Measurements from ENCODE around the gene RIC3.
"Not testable (repeated sequence)": the region's sequence is repeated elsewhere in the genome, so short reads cannot be mapped to it uniquely, and the experiment has no call there.

The RIC3 gene

DNA sequence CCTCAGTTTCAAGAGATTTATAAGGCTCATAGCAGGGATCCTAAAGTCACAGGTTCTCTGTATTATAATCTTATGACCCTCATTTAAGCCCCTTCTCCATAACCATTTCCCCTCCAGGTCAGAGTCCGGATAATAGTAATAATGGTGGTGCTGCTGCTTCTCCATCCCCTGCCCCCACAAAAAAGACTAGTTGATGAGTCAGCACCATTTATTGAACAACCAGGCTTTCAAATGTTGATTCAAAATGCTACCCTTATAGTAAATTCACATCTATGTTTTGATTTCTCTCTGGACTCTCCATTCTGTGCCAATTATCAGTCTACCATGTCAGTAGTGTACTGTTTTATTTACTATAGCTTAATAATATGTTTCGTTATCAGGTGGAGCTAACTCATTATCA lies 17.6 kb upstream of the RIC3 start:
- no peak for DNase-seq (ENCODE audit: low spot score)

DNA sequence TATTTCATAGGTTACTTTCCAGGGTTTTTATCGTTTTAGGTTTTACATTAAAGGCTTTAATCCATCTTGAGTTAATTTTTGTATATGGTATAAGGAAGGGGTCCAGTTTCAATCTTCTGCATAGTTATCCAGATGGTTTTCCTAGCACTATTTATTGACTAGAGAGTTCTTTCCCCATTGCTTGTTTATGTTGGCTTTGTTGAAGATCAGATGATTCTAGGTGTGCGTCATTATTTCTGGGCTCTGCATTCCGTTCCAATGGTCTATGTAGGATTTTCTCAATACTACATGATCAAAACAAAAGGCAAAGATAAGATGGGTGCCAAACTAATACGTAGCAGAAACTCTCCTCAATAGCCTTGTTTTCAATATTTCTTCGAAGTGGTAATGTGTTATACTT lies 14.3 kb upstream of the RIC3 start:
- no peak for DNase-seq (ENCODE audit: low spot score)

DNA sequence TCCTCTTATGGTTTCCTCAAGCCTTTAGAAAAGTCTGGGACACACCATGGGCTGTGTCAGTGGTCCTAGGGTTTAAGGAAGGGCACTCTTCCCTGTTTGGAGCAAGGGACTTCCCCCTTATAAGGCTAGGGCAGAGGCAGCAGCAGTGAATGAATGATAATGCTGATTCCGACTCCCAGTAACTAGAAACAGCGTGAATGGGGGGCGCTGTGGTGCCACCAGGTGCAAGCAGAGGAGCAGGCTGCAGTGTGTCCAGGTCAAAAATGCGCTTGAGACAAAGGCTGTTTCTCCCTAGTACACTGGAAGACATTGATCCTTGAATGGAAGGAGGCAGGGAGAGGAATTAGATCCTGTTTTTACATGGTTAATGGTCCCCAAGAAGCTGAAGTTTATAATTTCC lies 11.6 kb upstream of the RIC3 start:
- no peak for DNase-seq (ENCODE audit: low spot score)

DNA sequence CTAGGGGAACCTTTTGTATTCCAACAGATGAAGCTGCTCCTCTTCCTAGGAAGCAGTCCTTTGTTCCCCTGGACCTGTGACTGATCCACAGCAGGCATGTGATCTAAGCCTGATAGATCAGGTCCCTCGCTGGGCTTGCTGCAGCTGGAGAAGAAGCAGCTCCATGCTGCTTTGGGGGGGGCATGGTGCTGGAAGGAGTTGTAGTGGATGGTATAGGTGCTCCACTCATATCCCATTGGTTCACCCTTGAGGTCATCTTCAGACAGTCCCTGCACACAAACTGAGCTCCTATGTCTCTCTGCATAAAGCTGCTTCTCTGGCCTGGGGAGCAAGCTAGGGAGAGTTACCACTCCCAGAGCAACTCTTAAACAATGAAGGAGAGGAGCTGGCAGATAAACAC lies 9.5 kb upstream of the RIC3 start:
- DNase-seq (ENCODE audit: low spot score) = no peak

DNA sequence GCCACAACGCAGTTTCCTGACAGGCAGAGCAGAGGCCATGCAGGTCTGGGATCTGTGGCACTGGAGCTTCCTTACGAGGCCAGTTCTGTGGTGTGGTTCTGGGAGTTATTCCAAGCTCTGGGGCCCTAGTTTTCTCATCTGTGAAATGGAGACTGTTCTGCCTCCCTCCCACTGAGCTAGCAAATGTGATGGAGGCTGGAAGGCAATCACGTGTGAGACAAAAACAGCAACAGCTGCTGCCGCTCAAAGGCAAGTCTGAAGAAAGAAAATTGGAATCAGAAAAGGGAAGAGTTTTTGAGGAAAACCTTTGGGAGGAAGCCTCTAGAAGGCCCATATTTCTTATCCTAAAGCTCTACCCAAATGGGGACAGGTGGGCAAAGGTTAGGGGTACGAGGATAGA lies 8.3 kb upstream of the RIC3 start:
- no peak for DNase-seq (ENCODE audit: low spot score)

DNA sequence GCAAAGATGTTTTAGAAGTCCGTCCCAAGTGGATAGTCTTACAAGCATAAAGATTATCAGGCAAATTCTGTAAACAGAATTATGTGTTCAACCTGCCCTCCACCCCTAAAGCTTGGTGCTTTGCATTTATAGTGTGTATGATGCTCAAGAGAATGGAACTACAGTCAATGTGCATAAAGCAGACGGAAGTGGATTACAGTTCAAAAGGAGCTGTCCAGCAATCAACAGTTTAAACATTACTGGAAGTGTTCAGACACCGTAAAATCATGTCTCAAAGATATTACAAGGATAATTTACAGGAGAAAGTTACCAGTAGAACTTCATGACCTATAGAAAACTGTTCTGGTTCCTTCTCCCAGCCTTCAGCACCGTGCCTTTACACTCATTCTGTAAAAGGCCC lies 1.0 kb downstream of the RIC3 start:
- DNase-seq (ENCODE audit: low spot score) = no peak

DNA sequence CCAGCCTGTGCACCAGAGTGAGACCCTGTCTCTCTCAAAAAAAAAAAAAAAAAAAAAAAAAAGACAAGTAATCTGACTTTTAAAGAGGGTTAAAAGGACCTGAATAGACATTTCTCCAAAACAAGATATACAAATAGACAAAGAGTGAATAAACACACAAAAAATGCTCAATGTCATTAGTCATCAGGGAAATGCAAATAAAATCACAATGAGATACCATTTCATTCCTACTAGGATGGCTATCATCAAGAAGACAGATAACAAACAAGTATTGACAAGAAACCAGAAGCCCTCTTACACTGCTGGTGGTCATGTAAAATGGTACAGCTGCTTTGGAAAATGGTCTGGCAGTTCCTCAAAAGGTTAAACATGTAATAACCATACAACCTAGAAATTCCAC lies 4.1 kb downstream of the RIC3 start:
- no peak for DNase-seq (ENCODE audit: low spot score)

DNA sequence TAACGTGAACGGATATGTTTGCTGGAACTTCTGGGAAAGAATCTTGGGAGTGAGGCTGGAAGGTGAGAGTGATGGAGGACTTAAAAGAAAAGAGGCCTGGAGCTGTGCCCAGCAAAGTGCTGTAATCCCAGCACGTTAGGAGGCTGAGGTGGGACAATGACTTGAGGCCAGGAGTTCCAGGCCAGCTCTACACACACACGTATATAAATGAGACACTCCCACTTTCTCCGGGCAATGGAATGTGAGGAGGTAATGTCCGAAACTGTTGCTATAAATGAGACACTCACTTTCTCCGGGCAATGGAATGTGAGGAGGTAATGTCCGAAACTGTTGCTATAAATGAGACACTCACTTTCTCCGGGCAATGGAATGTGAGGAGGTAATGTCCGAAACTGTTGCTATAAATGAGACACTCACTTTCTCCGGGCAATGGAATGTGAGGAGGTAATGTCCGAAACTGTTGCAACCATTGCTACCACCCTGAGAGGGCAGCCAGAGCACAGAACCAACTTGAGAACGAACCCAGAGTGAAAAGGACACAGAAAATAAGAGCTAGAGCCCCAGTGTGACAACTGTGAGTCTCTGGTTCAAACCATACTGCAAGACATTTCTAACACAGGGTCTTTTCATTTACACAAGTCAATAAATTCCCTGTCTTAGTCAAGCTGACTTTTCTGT lies 7.1 kb downstream of the RIC3 start:
- not testable (repeated sequence) for DNase-seq (ENCODE audit: low spot score)

DNA sequence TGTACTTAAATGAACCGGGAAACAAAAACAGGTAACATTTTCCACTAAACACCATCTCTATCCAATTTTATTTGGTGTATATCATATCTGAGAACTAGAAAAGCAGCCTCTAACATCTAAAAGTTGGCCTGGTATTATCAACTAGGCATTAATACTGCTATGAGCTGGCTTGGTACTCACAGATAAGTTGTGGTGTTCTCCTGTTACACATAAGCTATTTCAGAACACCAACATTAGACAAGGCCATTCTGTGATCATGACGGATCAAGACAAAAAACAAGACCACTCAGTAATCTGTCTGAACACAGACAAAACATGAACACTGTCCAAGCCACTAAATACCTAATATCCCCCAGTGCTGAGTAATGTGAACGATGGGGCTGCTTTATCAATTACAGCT lies 11.9 kb downstream of the RIC3 start:
- DNase-seq (ENCODE audit: low spot score) = no peak

DNA sequence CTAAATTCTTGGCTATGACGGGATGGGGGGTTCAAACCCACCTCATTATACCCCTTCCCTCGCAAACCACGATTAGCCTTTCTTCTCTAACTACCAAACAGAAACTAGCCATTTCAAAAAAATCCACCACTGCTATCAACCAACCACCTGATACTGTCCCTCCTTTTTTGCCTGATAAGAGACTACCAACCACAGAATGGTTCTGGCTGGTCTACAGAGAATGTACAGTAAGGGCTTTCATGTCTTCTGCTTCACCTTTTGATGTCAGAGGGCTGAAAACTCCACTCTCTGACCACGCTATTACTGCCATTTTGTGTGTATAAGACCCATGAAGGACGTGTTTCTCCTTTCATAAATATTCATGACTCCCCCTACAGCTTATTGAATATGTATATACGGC lies 19.1 kb downstream of the RIC3 start:
- DNase-seq (ENCODE audit: low spot score) = no peak

DNA sequence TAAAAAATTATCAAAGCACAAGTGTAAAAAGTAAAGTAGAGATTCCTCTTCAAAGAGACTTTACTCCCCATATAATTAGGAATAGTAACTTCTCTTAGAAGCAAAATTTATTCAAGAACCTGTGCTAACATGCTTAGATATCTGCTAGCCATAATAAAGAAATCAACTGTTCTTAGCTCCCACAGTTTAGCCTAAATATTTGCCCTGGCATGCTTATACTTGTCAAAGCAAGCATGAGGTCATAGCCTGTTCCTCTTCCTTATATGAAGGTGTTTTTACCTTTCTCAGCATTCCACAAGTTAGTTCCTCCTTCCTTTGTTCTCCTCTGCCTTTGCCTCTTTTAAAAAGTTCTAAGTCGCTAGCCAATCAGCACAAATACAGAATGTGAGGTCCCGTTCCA lies 30.3 kb downstream of the RIC3 start:
- DNase-seq (ENCODE audit: low spot score) = no peak

DNA sequence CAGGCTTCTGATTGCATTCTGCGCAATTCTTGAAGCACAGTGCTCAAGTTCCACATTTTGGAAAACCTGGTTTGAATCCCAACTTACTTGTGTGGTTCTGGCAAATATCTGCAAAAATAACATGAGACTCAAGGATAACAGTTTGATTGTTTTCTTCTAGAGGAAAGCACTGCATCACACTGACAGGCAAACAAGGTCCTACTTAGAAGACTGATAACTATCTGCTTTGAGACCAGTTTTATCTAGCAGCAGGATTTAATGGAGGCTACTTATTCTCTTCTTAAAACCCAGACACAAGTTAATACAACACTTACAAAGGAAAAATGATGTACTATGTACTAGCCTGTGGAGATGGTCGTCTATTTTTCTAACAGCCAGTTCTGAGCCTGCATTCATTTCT lies 41.4 kb downstream of the RIC3 start:
- DNase-seq (ENCODE audit: low spot score) = no peak

DNA sequence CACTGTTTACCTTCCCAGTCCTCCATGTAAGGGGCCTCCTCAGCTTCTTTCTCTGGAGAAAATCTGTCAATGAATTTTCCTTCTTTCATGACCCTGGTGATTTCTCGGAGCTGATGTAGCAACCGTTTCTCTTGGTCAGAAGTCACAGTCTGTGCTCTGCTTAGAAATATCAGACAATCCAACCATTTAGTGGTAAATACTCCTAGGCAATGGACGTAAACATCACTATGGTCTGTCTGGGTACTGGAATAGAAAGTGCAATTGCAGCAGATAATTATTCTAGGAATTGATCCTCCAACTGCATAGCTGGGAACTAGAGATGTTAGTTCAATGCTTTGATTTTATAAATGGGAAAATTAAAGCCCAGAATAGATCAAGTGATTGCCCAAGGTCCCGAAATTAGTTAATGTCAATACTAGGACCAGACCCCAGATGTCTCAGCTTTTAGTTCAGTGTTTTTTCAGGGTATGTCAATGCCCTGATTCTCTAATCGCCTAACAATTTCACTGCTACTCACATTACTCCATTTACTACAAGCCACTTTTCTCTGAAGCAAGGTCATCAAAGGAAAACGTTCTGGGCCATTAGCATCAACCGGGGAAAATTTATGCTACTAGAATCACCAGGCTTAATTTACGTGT lies 42.1 kb downstream of the RIC3 start:
- no peak for DNase-seq (ENCODE audit: low spot score)

DNA sequence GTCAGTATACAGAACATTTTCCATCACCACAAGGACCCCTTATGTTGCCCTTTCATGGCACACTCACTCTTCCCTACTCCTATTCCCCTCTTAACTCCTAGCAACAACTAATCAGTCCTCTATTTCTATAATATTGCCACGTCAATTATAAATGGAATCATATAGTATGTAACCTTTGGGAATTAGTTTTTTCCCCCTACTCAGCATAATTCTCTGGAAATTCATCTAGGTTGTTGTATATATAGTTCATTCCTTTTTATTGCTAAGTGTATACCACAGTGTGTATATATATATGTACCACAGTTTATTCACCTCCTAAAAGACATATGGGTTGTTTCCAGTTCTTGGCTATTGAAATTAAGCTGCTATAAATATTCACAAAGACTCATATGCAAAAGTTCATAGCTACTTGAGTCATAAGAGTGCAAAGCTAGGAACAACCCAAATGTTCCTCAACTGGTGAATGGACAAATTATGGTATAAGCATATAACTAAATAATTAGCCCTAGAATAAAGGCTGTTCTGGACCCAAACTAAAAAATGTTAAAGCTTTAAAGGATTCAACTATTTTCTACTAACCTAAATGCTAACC lies 46.6 kb downstream of the RIC3 start:
- DNase-seq (ENCODE audit: low spot score) = no peak

DNA sequence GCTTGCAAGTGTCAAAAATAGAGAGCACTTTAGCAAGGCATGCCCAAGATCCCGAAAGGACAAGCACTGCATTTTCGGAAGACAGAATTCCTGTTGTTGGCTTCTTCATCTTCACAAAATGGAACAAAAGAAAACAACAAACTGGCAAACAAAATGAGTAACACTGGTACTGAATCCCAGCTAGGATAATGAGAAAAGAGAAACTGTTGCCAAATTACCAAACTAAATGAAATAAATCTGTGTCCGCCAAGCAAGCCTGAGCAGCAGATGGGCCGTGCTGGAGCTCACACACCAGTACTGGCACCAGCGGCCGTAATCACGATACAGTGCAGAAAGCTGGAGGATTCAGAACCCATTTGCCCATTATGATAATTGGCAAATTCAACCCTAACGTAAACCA lies 57.2 kb downstream of the RIC3 start:
- DNase-seq (ENCODE audit: low spot score) = no peak

DNA sequence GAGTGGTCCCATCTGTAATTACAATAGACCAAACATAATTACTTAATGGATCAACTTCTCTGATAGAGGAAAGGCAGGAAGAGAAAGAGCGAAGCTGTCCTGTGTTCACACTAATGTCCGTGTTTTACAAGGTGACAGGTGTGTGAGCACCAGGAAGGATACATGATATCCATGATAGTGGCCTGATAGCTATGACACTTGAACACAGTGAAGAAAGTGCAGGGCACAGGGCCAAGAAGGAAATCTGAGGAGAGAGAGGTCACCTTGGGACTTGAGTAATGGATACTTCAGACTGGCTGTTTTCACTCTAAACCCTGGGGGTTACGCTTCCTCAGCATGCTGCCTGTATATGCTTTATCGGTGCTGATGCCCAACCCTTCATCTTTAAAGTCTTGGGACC lies 58.4 kb downstream of the RIC3 start:
- DNase-seq (ENCODE audit: low spot score) = no peak

DNA sequence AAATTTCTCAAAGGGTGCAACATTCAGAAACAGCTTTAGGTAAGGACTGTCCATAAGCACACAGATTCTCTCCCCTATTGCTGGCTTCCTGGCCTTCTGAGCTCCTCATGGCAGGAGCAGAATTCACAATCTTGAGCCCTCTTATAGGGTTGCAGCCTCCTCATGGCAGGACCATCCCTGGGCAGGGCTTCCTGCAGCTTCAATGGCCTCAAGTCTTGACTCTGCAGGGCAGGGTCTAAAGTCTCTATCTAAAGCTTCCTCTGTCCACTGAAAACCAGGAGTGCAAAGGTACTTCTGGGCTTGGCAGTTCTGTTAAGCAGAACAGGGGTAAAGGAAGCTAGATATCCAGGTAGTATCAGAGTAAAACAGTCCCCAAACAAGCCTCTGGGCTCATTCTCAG lies 59.1 kb downstream of the RIC3 start:
- DNase-seq (ENCODE audit: low spot score) = no peak

DNA sequence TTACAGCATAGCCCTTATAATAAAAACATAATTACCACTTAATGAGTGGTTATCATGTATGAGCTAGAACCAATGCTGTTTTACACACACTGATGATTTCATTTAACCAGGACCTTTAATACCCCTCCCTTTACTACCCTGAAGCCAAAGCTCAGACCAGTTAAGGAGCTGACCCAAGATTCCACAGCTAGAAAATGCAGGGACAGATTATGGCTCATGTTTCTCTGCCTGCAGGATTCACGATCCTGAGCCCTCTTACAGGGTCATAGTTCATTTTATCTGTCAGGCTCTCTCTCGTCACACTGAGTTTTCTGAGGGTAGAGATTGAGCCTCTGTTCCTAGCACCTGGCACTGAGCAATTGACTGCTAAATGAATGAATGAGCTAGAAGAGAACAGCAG lies 60.4 kb downstream of the RIC3 start:
- DNase-seq (ENCODE audit: low spot score) = no peak

DNA sequence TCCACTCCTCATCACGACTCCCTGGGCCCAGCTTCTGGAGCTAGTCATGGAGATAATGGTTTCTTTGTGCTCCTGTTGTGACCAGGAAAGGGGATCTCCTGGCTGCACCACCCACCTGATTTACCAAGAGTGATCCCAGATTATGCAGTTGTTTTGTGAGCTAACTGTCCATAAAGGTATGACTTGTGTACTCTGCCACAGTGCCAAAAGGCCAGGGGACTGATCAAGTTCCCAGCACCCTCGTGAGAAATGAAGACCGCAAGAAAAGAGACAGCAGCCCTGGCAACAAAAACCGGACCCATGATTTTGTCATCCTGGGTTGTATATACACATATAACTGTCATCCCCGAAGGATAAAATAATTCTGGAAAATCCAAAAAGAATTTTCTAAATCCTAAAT lies 61.2 kb downstream of the RIC3 start:
- DNase-seq (ENCODE audit: low spot score) = no peak

DNA sequence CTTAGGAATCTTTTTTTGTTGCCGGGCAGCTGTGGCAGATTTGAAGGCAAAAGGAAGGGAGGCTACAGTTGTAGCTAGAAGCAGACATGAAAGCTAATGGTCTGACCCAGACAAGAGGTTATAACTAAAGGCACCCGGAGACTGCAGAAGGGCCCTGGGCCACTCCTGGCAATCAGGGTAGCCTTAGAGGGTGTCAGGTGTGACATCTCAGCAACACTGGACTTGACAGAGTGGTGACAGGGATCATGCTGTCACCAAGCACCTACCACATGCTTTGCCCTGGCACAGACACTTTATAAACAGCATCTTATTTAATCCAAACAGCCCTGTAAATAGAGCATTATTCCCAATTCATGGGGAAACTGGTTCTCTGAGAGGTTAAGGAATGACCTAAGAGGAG lies 62.1 kb downstream of the RIC3 start:
- DNase-seq (ENCODE audit: low spot score) = no peak

DNA sequence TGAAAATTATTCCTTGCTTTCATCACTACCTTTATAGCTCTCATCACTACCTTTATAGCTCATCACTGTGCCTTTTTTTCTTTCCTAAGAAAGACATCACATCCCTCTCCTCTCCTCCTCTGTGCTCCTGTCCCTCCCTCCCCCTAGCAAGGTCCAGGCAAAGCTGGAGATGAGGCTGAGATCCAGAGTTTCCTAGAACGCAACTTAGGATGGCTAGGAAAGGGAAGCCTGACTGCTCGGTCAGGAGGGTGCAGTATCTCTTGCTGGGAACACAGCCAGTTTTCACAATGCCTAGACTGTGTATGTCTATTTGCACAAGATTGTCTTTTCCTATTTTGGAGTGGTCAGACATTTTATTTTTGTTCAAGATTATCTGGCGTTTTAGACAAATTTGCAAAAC lies 63.2 kb downstream of the RIC3 start:
- DNase-seq (ENCODE audit: low spot score) = no peak

DNA sequence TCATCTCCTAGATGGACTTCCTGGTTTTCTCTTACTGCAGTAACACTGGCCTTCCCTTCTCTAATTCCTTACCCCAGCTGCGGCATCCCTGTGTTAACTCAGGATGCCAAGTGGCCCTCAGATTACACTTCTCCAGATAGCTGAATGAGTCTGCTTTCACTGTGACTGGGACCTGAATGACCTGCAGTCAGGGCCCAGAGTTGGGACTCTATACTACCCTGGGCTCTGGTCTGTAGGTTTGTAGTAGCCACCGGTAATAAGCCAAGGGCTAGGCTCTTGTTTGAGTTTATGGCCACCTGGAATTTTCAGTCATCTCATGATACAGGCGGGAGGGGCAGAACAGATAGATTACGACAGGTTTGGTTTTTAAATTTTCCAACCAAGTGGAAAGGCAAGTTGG lies 63.7 kb downstream of the RIC3 start:
- no peak for DNase-seq (ENCODE audit: low spot score)

DNA sequence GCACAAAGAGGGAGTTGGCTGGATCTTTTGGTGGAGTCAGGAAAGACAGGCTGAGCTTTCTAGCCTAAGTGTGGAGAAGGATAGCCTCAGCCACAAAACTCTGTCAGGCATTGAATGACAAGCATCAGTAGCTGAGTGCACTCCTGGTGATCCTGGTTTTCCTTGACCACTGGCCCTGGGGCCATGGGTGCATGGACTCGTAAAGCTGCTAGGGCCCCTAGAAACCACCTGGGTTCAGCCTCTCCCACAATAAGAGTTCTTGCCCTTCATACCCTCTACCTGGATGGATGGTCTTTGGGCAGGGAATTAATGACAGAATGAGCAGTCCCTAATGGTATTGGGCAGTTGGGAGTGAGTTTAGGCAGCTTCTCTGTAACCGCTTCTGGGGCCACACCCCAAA lies 64.9 kb downstream of the RIC3 start:
- no peak for DNase-seq (ENCODE audit: low spot score)

DNA sequence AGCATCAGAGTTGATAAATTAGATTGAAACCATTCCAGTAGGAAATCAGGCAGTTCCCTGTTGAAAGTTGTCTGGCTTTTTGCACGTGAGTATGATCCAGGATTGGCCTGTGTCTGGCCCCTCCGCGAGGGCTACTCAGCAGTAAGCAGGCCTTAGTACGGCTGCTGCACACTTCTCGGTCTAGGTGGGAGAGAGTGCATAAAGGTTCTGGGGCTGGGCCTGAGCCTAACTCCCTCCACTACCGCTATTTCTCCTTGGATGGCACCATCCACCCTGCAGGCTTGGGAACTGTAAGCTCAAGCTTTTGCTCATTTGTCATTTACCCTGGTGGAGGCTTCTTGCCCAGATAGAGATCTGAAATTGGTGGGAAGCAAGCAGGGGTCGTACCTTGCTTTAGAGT lies 65.9 kb downstream of the RIC3 start:
- DNase-seq (ENCODE audit: low spot score) = no peak

All from hepatic stellate cell (primary cell).